H9 (cell line): Measurements from ENCODE around the gene DNAAF3. TPM values are rescaled to one million over a fixed set of nuclear protein-coding genes. Genes with fewer than 3 reads are reported as not detected.

Source experiments
- DNase-seq: peaks from one replicate; pipeline ENCODE4 v3.0.0-alpha.2; 2017
- H2AFZ ChIP-seq: one replicate; pipeline ENCODE4 v1.6.1; 2013; ENCODE audit warnings: mild to moderate bottlenecking, low read length, control low read depth, moderate library complexity
- H2AK5ac ChIP-seq: 2 replicates; pipeline ENCODE4 v1.6.1; 2013; ENCODE audit warnings: low read length, control low read depth, mixed read lengths; ENCODE audit not compliant: insufficient read length
- H2BK120ac ChIP-seq: one replicate; pipeline ENCODE4 v1.6.1; 2013; ENCODE audit warnings: low read depth, mild to moderate bottlenecking, low read length, control low read depth, inconsistent platforms; ENCODE audit not compliant: poor library complexity, severe bottlenecking
- H2BK12ac ChIP-seq: 2 replicates; pipeline ENCODE4 v1.6.1; 2013; ENCODE audit warnings: low read length, control low read depth, mixed read lengths, low read depth; ENCODE audit not compliant: insufficient read length
- H2BK15ac ChIP-seq: 2 replicates; pipeline ENCODE4 v1.6.1; 2013; ENCODE audit warnings: low read depth, low read length, control low read depth
- H2BK20ac ChIP-seq: one replicate; pipeline ENCODE4 v1.6.1; 2013; ENCODE audit warnings: low read depth, mild to moderate bottlenecking, low read length, control low read depth, inconsistent platforms; ENCODE audit not compliant: poor library complexity, severe bottlenecking
- H2BK5ac ChIP-seq: 2 replicates; pipeline ENCODE4 v1.6.1; 2013; ENCODE audit warnings: low read length, control low read depth, mixed read lengths; ENCODE audit not compliant: insufficient read length
- H3K14ac ChIP-seq: 2 replicates; pipeline ENCODE4 v1.6.1; 2013; ENCODE audit warnings: low read length, control low read depth; ENCODE audit not compliant: insufficient read depth
- H3K18ac ChIP-seq: 2 replicates; pipeline ENCODE4 v1.6.1; 2013; ENCODE audit warnings: low read depth, mild to moderate bottlenecking, mixed read lengths, low read length, control low read depth; ENCODE audit not compliant: insufficient read length
- H3K23ac ChIP-seq: 2 replicates; pipeline ENCODE4 v1.6.1; 2013; ENCODE audit warnings: low read length, control low read depth, mixed read lengths, low read depth; ENCODE audit not compliant: insufficient read length
- H3K23me2 ChIP-seq: 2 replicates; pipeline ENCODE4 v1.6.1; 2013; ENCODE audit warnings: low read depth, mild to moderate bottlenecking, mixed read lengths, low read length, control low read depth; ENCODE audit not compliant: insufficient read length, poor library complexity, severe bottlenecking
- H3K27ac ChIP-seq: 2 replicates; pipeline ENCODE4 v1.5.1; 2013; ENCODE audit warnings: low read length, control low read depth, mixed read lengths, low read depth; ENCODE audit not compliant: insufficient read length
- H3K27me3 ChIP-seq: 2 replicates; pipeline ENCODE4 v1.6.1; 2013; ENCODE audit warnings: low read length, control low read depth, inconsistent platforms; ENCODE audit not compliant: insufficient read depth
- H3K4ac ChIP-seq: 2 replicates; pipeline ENCODE4 v1.6.1; 2013; ENCODE audit warnings: low read depth, mild to moderate bottlenecking, control low read depth, inconsistent platforms, low read length, moderate library complexity
- H3K4me1 ChIP-seq: 2 replicates; pipeline ENCODE4 v1.6.1; 2013; ENCODE audit warnings: low read length, control low read depth, inconsistent platforms; ENCODE audit not compliant: insufficient read depth
- H3K4me2 ChIP-seq: 2 replicates; pipeline ENCODE4 v1.6.1; 2013; ENCODE audit warnings: low read length, control low read depth, mixed read lengths; ENCODE audit not compliant: insufficient read length, insufficient read depth
- H3K56ac ChIP-seq: 2 replicates; pipeline ENCODE4 v1.6.1; 2013; ENCODE audit warnings: low read depth, mild to moderate bottlenecking, mixed read lengths, low read length, control low read depth; ENCODE audit not compliant: insufficient read length
- H3K79me1 ChIP-seq: 2 replicates; pipeline ENCODE4 v1.6.1; 2013; ENCODE audit warnings: low read depth, mild to moderate bottlenecking, moderate library complexity, low read length, control low read depth, inconsistent platforms; ENCODE audit not compliant: insufficient read depth, poor library complexity, severe bottlenecking
- H3K79me2 ChIP-seq: 2 replicates; pipeline ENCODE4 v1.6.1; 2013; ENCODE audit warnings: low read length, control low read depth, inconsistent platforms; ENCODE audit not compliant: insufficient read depth
- H3K9ac ChIP-seq: 2 replicates; pipeline ENCODE4 v1.6.1; 2013; ENCODE audit warnings: low read length, control low read depth, mixed read lengths; ENCODE audit not compliant: insufficient read length; ENCODE audit errors: extremely low read depth
- H3K9me3 ChIP-seq: one replicate; pipeline ENCODE4 v1.6.1; 2013; ENCODE audit warnings: low read depth, low read length, inconsistent platforms; ENCODE audit not compliant: control insufficient read depth
- H3T11ph ChIP-seq: one replicate; pipeline ENCODE4 v1.6.1; 2013; ENCODE audit warnings: mild to moderate bottlenecking, low read length, control low read depth, inconsistent platforms
- H4K20me1 ChIP-seq: one replicate; pipeline ENCODE4 v1.6.1; 2013; ENCODE audit not compliant: control insufficient read depth, insufficient read length, insufficient read depth
- H4K5ac ChIP-seq: 2 replicates; pipeline ENCODE4 v1.6.1; 2013; ENCODE audit warnings: low read depth, mild to moderate bottlenecking, mixed read lengths, low read length, control low read depth; ENCODE audit not compliant: insufficient read length
- H4K8ac ChIP-seq: replicated peaks from 2 replicates; pipeline ENCODE4 v1.6.1; 2013; ENCODE audit warnings: low read length, control low read depth, mixed read lengths, low read depth; ENCODE audit not compliant: insufficient read length
- H4K91ac ChIP-seq: 2 replicates; pipeline ENCODE4 v1.6.1; 2013; ENCODE audit warnings: low read depth, mild to moderate bottlenecking, moderate library complexity, mixed read lengths, low read length, control low read depth; ENCODE audit not compliant: insufficient read length
- H3K27ac Mint-ChIP-seq, 3 experiments: 2 replicates in 2 of 3; 3 replicates in 1 of 3; pipeline ENCODE4 v1.8.0; 2020 to 2021; ENCODE audit warnings: mixed read lengths in 3 of 3, mild to moderate bottlenecking in 1 of 3, moderate library complexity in 1 of 3
- H3K27me3 Mint-ChIP-seq: 2 replicates; pipeline ENCODE4 v1.8.0; 2021; ENCODE audit warnings: low read depth, mild to moderate bottlenecking, moderate library complexity, mixed read lengths
- H3K36me3 Mint-ChIP-seq, 3 experiments: 2 replicates in 2 of 3; 3 replicates in 1 of 3; pipeline ENCODE4 v1.8.0; 2020 to 2021; ENCODE audit warnings: low read depth in 3 of 3, mixed read lengths in 3 of 3; ENCODE audit not compliant: insufficient read depth in 1 of 3
- H3K4me1 Mint-ChIP-seq, 2 experiments: 2 replicates each; pipeline ENCODE4 v1.8.0; 2020; ENCODE audit warnings: mixed read lengths in 2 of 2
- H3K4me3 Mint-ChIP-seq, 2 experiments: 2 replicates in 1 of 2; 3 replicates in 1 of 2; pipeline ENCODE4 v1.8.0; 2020 to 2021; ENCODE audit warnings: mild to moderate bottlenecking in 2 of 2, mixed read lengths in 2 of 2, moderate library complexity in 1 of 2
- H3K9me3 Mint-ChIP-seq, 2 experiments: 2 replicates in 1 of 2; 3 replicates in 1 of 2; pipeline ENCODE4 v1.8.0; 2020; ENCODE audit warnings: mild to moderate bottlenecking in 2 of 2, mixed read lengths in 2 of 2, moderate library complexity in 1 of 2
- WGBS: extraction: QIAGEN DNeasy Blood & Tissue Kit; methylation state at CpG from one replicate; pipeline ENCODE4 v1.1.7; 2013; ENCODE audit warnings: missing lambda C conversion rate, low lambda C conversion rate, mixed read lengths; ENCODE audit not compliant: insufficient read length; ENCODE audit errors: extremely low coverage; 5-methylcytosine and 5-hydroxymethylcytosine counted together
- microRNA-seq: library from miRNA; unstranded; fragments of <30 nt; microRNA quantifications from one replicate; pipeline ENCODE4, GENCODE V29; 2020; ENCODE audit warnings: borderline microRNAs expressed
- total RNA-seq: library from RNA; stranded (reverse); gene quantifications from 2 replicates; pipeline ENCODE4 v1.2.1, GENCODE V29; 2021
- TF ChIP-seq, protein P1 (sequence below): fragments of 200-600 bp; sonication (generic); conservative IDR thresholded peaks from 3 replicates; pipeline ENCODE4 v1.8.0; 2021; ENCODE audit warnings: antibody characterized with exemption, mild to moderate bottlenecking

The DNAAF3 gene
- total RNA-seq, 1 experiment from 2014 or later = 4.6 TPM

DNA sequence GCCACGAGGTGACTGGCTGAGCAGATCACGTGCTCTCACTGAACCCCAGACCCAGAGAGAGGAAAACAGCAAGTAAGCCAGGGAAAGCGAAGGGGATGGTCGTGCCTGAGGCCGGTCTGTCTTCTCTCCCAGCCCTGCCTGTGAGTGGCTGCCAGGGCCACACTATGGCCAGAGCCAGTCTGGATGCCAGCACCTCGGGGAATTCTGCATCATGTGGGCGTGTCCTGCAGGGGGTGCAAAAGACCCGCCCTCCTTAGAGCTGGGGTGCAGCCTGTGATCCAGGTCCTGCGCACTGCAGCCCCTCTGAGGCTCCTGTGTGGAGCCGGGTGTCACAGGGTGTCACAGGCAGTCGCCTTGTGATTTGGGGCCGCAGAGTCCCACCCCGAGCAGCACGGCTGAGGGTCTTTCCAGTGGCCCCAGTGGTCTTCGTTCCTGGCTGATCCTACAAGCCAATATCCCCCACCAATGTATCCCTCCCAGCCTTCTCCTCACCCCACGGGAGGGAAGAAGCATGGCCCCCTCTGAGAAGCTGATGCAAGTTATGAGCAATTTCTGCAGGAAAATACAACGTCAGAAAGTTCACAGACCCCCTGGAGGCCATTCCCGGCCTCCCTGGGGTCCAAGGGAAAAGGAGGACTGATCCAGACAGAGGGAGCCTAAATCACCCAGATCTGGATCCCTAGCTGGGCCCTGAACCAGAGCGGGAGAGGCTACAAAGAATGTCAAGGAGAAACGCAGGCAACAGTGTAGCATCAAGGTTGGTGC is 56.7 kb downstream of the DNAAF3 start:
- no peak overlapping the region for H2BK20ac ChIP-seq
- no peak overlapping the region for H3K23ac ChIP-seq
- H2AFZ ChIP-seq = no peak overlapping the region
- H2BK15ac ChIP-seq = no peak overlapping the region
- no peak overlapping the region for H4K5ac ChIP-seq
- DNase-seq = no peak
- no peak overlapping the region for H3K18ac ChIP-seq
- H3K27ac ChIP-seq = no peak overlapping the region
- H3K36me3 Mint-ChIP-seq = peaks cover 8 to 27% (median 21%) of the 10 kb centered on the region in 3 experiments; a peak in 6 of 7 replicates
- H3K4me1 ChIP-seq = no peaks in the 10 kb centered on the region
- TF ChIP-seq, protein P1, sequence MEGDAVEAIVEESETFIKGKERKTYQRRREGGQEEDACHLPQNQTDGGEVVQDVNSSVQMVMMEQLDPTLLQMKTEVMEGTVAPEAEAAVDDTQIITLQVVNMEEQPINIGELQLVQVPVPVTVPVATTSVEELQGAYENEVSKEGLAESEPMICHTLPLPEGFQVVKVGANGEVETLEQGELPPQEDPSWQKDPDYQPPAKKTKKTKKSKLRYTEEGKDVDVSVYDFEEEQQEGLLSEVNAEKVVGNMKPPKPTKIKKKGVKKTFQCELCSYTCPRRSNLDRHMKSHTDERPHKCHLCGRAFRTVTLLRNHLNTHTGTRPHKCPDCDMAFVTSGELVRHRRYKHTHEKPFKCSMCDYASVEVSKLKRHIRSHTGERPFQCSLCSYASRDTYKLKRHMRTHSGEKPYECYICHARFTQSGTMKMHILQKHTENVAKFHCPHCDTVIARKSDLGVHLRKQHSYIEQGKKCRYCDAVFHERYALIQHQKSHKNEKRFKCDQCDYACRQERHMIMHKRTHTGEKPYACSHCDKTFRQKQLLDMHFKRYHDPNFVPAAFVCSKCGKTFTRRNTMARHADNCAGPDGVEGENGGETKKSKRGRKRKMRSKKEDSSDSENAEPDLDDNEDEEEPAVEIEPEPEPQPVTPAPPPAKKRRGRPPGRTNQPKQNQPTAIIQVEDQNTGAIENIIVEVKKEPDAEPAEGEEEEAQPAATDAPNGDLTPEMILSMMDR = no peak
- no peak overlapping the region for H2BK5ac ChIP-seq
- no peak overlapping the region for H3K14ac ChIP-seq
- no peaks in the 10 kb centered on the region for H4K20me1 ChIP-seq
- H2BK12ac ChIP-seq = no peak overlapping the region
- H4K91ac ChIP-seq = no peak overlapping the region
- no CpG with 5 or more reads among the region's 20 CpGs for WGBS
- no peak overlapping the region for H2AK5ac ChIP-seq
- H4K8ac ChIP-seq = no peak overlapping the region
- H3K27me3 ChIP-seq = no peaks in the 10 kb centered on the region
- no peak overlapping the region for H3T11ph ChIP-seq
- no peak overlapping the region for H3K4me2 ChIP-seq
- no peaks in the 10 kb centered on the region for H3K27me3 Mint-ChIP-seq
- peaks cover 0 to 4% of the 10 kb centered on the region in 2 experiments; a peak in 2 of 4 replicates for H3K4me1 Mint-ChIP-seq
- no peaks in the 10 kb centered on the region for H3K9me3 ChIP-seq
- H3K79me1 ChIP-seq = peaks cover 5% of the 10 kb centered on the region
- no peak overlapping the region for H2BK120ac ChIP-seq
- no peaks in the 10 kb centered on the region for H3K9me3 Mint-ChIP-seq
- H3K9ac ChIP-seq = no peak overlapping the region
- H3K56ac ChIP-seq = no peak overlapping the region
- peak overlapping the region in 1 of 3 experiments; percentile 53; a peak in 1 of 7 replicates for H3K27ac Mint-ChIP-seq
- no peak overlapping the region for H3K4ac ChIP-seq
- H3K79me2 ChIP-seq = no peaks in the 10 kb centered on the region; the same call in 1 of the 2 replicates
- no peaks in the 10 kb centered on the region for H3K23me2 ChIP-seq
- H3K4me3 Mint-ChIP-seq = no peak overlapping the region

Small RNA genes within 50 kb of the gene (microRNA-seq; reads per million reads assigned to microRNA genes)
- gene MIR7975 = not detected

Other genes with a start within 250 kb of the DNAAF3 start
- gene NLRP7, start 219.1 kb downstream of the DNAAF3 start, total RNA-seq = 1.1 TPM in 2 replicates
- gene NLRP2, start 200.2 kb downstream of the DNAAF3 start, total RNA-seq = 131 and 132 TPM in 2 replicates
- gene GP6, start 128.3 kb downstream of the DNAAF3 start, total RNA-seq = 0.15 and 0.53 TPM in 2 replicates
- gene RDH13, start 103.5 kb downstream of the DNAAF3 start, total RNA-seq = 21.1 and 21.5 TPM in 2 replicates
- gene EPS8L1, start 90.7 kb downstream of the DNAAF3 start, total RNA-seq = 21.2 and 24.0 TPM in 2 replicates
- 79.9 and 87.7 TPM in 2 replicates for gene PPP1R12C, start 49.0 kb downstream of the DNAAF3 start, total RNA-seq
- 124 and 127 TPM in 2 replicates for gene TNNT1, start 17.4 kb downstream of the DNAAF3 start, total RNA-seq
- 36.9 and 41.0 TPM in 2 replicates for gene TNNI3, start 8.9 kb downstream of the DNAAF3 start, total RNA-seq
- gene SYT5, start 13.7 kb upstream of the DNAAF3 start, total RNA-seq = 3.0 and 4.5 TPM in 2 replicates
- gene PTPRH, start 42.9 kb upstream of the DNAAF3 start, total RNA-seq = 0.24 and 0.33 TPM in 2 replicates
- 3.6 and 4.5 TPM in 2 replicates for gene TMEM86B, start 62.1 kb upstream of the DNAAF3 start, total RNA-seq
- 76.2 and 79.7 TPM in 2 replicates for gene PPP6R1, start 92.4 kb upstream of the DNAAF3 start, total RNA-seq
- 47.4 and 50.7 TPM in 2 replicates for gene HSPBP1, start 113.5 kb upstream of the DNAAF3 start, total RNA-seq
- 43.5 and 47.0 TPM in 2 replicates for gene BRSK1, start 117.4 kb upstream of the DNAAF3 start, total RNA-seq
- 0.63 TPM in 1 of 2 replicates, not detected in the other for gene TMEM150B, start 158.7 kb upstream of the DNAAF3 start, total RNA-seq
- 53.7 and 54.5 TPM in 2 replicates for gene KMT5C, start 173.3 kb upstream of the DNAAF3 start, total RNA-seq
- gene COX6B2, start 188.1 kb upstream of the DNAAF3 start, total RNA-seq = 4.0 and 5.0 TPM in 2 replicates
- gene GARIN5B, start 196.6 kb upstream of the DNAAF3 start, total RNA-seq = 0.13 and 0.15 TPM in 2 replicates
- gene IL11, start 203.8 kb upstream of the DNAAF3 start, total RNA-seq = 3.8 and 3.9 TPM in 2 replicates
- 1.5 and 1.6 TPM in 2 replicates for gene TMEM190, start 210.2 kb upstream of the DNAAF3 start, total RNA-seq
- 3.8 and 4.8 TPM in 2 replicates for gene TMEM238, start 217.7 kb upstream of the DNAAF3 start, total RNA-seq
- gene RPL28, start 219.3 kb upstream of the DNAAF3 start, total RNA-seq = 2,076 and 2,130 TPM in 2 replicates
- 391 and 393 TPM in 2 replicates for gene UBE2S, start 241.2 kb upstream of the DNAAF3 start, total RNA-seq